ENCODE data around the gene CFAP70. TPM values are rescaled to one million over a fixed set of nuclear protein-coding genes. Genes with fewer than 3 reads are reported as not detected.

The CFAP70 gene
- total RNA-seq, 1 experiment from 2014 or later: 0.73 TPM

DNA sequence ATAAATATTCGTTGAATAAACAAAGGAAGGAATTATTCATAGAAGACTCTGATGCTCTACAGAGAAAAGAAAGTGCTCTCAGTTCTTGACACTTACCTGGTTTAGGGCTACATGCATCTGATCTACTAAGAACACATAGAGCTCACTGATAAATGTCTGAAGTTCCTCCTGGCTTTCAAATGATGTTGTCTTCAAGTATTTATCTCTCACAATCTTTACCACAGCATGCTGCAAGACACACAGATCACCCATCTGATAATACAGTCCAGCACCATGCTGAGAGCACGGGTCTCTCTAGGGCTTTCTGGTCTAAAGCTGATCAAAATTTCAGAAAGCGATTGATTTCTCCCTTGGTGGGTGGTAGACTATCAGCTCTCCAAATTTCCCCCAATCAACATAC is 61.7 kb downstream of the CFAP70 start:
- Histone ChIP-seq H3K4me2 (ENCODE audit: low read length) (no peak overlapping the region), H4K20me1 (ENCODE audit: low read length) (no peaks in the 10 kb centered on the region), H3K9me3 (ENCODE audit: low read length) (no peaks in the 10 kb centered on the region), H2AFZ (ENCODE audit: low read length) (no peak overlapping the region), H3K79me2 (ENCODE audit: low read length) (no peaks in the 10 kb centered on the region), H3K36me3 (ENCODE audit: low read depth, low read length) (no peaks in the 10 kb centered on the region), H3F3A (ENCODE audit: low read length, unreplicated experiment) (no peaks in the 10 kb centered on the region), H3K9me2 (replicated peaks; ENCODE audit: low read length) (no peaks in the 10 kb centered on the region), H3K4me3 (ENCODE audit: low read length) (no peak overlapping the region), H3K9ac (ENCODE audit: low read length) (no peak overlapping the region), H3K27ac (ENCODE audit: low read length) (no peak overlapping the region), H3K27me3 (ENCODE audit: low read length) (peaks cover 31% of the 10 kb centered on the region), H3K4me1 (ENCODE audit: insufficient read depth, low read length) (no peaks in the 10 kb centered on the region)
- BruUV-seq (replicated peaks): no TSS peak
- intact Hi-C loops (cut with micrococcal nuclease): no loop called here
- ChIA-PET CTCF (interaction anchor here (0.5 kb wide), 1 partner anchor 671 kb away, joined by 3 read pairs; the partner anchor contains the start of gene MICU1), POLR2A (ENCODE audit: unreplicated experiment) (interaction anchor here (0.6 kb wide), 1 partner anchor 44 kb away, joined by 4 read pairs; no protein-coding TSS in a partner anchor)
- TF ChIP-seq EZH2phosphoT487 (IDR thresholded peaks at IDR 0.05; ENCODE audit: borderline replicate concordance, low read length) (no peak), EZH2 (IDR thresholded peaks at IDR 0.05; ENCODE audit: low read length, unreplicated experiment) (no peak)
- TF ChIP-seq, protein P1, sequence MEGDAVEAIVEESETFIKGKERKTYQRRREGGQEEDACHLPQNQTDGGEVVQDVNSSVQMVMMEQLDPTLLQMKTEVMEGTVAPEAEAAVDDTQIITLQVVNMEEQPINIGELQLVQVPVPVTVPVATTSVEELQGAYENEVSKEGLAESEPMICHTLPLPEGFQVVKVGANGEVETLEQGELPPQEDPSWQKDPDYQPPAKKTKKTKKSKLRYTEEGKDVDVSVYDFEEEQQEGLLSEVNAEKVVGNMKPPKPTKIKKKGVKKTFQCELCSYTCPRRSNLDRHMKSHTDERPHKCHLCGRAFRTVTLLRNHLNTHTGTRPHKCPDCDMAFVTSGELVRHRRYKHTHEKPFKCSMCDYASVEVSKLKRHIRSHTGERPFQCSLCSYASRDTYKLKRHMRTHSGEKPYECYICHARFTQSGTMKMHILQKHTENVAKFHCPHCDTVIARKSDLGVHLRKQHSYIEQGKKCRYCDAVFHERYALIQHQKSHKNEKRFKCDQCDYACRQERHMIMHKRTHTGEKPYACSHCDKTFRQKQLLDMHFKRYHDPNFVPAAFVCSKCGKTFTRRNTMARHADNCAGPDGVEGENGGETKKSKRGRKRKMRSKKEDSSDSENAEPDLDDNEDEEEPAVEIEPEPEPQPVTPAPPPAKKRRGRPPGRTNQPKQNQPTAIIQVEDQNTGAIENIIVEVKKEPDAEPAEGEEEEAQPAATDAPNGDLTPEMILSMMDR (conservative IDR thresholded peaks at IDR 0.05; ENCODE audit: low read depth, low read length): no peak
- ATAC-seq (no peak; the same call in 1 of the 2 replicates), DNase-seq (no peak)

DNA sequence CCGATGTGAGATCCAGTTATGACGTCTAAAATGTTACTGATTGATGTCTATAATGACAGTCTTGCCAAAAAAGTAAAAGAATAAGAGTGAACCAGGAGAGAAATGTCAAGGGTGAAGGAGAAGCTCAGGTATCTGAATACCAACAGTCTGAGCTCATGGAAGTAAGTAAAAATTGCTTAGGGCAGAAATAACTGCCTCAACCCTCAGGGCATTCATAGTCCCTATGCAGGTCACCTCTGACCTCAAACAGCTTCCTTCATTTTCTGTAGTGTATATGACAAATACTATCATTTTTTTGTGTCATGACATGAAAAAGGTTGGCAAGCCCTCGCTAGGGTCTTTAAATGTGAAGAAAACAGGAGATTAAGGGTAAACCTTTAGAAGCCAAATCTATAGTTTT is 65.2 kb downstream of the CFAP70 start:
- no peaks in the 10 kb centered on the region for H3K9me3 ChIP-seq (ENCODE audit: low read length)
- no TSS peak for BruUV-seq (replicated peaks)
- CTCF ChIA-PET: no interaction called here

DNA sequence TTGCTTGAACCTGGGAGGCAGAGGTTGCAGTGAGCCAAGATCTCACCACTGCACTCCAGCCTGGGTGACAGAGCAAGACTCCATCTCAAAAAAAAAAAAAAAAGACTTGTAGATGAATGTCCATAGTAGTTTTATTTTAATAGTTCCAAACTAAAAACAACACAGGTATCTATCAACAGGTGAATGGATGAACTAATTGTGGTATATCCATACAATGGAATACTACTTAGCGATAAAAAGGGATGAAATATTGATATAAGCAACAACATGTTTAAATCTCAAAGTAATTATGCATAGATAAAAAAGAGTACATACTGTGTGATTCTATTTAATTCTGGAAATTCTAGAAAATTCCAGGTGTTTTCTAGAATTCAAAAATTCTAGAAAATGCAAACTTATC is 68.7 kb downstream of the CFAP70 start:
- H3K4me2 ChIP-seq (ENCODE audit: low read length): no peak overlapping the region
- BruUV-seq (replicated peaks): no TSS peak
- ATAC-seq: no peak
- intact Hi-C loops (cut with micrococcal nuclease): no loop called here
- no peaks in the 10 kb centered on the region for H3F3A ChIP-seq (ENCODE audit: low read length, unreplicated experiment)
- H2AFZ ChIP-seq (ENCODE audit: low read length): no peak overlapping the region
- no peak overlapping the region for H3K4me3 ChIP-seq (ENCODE audit: low read length)
- H3K9me2 ChIP-seq (replicated peaks; ENCODE audit: low read length): no peaks in the 10 kb centered on the region
- H3K27ac ChIP-seq (ENCODE audit: low read length): no peak overlapping the region
- ChIA-PET CTCF (no interaction called here), POLR2A (ENCODE audit: unreplicated experiment) (no interaction called here)
- no peaks in the 10 kb centered on the region for H4K20me1 ChIP-seq (ENCODE audit: low read length)
- no peaks in the 10 kb centered on the region for H3K9me3 ChIP-seq (ENCODE audit: low read length)
- H3K4me1 ChIP-seq (ENCODE audit: insufficient read depth, low read length): no peaks in the 10 kb centered on the region
- no peak overlapping the region for H3K9ac ChIP-seq (ENCODE audit: low read length)
- DNase-seq: no peak
- TF ChIP-seq, protein P1 (conservative IDR thresholded peaks at IDR 0.05; ENCODE audit: low read depth, low read length): no peak
- no peak for TF ChIP-seq EZH2 (IDR thresholded peaks at IDR 0.05; ENCODE audit: low read length, unreplicated experiment)
- TF ChIP-seq EZH2phosphoT487 (IDR thresholded peaks at IDR 0.05; ENCODE audit: borderline replicate concordance, low read length): no peak
- 0 out of 2 replicates have a peak, but pooled peaks cover 12% of the 10 kb centered on the region for H3K27me3 ChIP-seq (ENCODE audit: low read length)
- no peaks in the 10 kb centered on the region for H3K36me3 ChIP-seq (ENCODE audit: low read depth, low read length)
- no peaks in the 10 kb centered on the region for H3K79me2 ChIP-seq (ENCODE audit: low read length)

More for the DNA sequence above, 65.2 kb downstream of the CFAP70 start:
- no peak overlapping the region for H3K4me2 ChIP-seq (ENCODE audit: low read length)
- no peaks in the 10 kb centered on the region for H3F3A ChIP-seq (ENCODE audit: low read length, unreplicated experiment)
- no peaks in the 10 kb centered on the region for H3K79me2 ChIP-seq (ENCODE audit: low read length)
- H3K27me3 ChIP-seq (ENCODE audit: low read length): peaks cover 31% of the 10 kb centered on the region
- H3K4me1 ChIP-seq (ENCODE audit: insufficient read depth, low read length): no peaks in the 10 kb centered on the region
- no peak overlapping the region for H3K9ac ChIP-seq (ENCODE audit: low read length)
- POLR2A ChIA-PET (ENCODE audit: unreplicated experiment): interaction anchor here (0.6 kb wide), 1 partner anchor 15 kb away, joined by 4 read pairs; no protein-coding TSS in a partner anchor
- H2AFZ ChIP-seq (ENCODE audit: low read length): no peak overlapping the region
- no peak overlapping the region for H3K27ac ChIP-seq (ENCODE audit: low read length)
- no peaks in the 10 kb centered on the region for H3K36me3 ChIP-seq (ENCODE audit: low read depth, low read length)
- no peaks in the 10 kb centered on the region for H4K20me1 ChIP-seq (ENCODE audit: low read length)
- ATAC-seq (no peak), DNase-seq (no peak)
- no peaks in the 10 kb centered on the region for H3K9me2 ChIP-seq (replicated peaks; ENCODE audit: low read length)
- no peak overlapping the region for H3K4me3 ChIP-seq (ENCODE audit: low read length)
- TF ChIP-seq EZH2phosphoT487 (IDR thresholded peaks at IDR 0.05; ENCODE audit: borderline replicate concordance, low read length): no peak
- TF ChIP-seq, protein P1 (conservative IDR thresholded peaks at IDR 0.05; ENCODE audit: low read depth, low read length): no peak
- no peak for TF ChIP-seq EZH2 (IDR thresholded peaks at IDR 0.05; ENCODE audit: low read length, unreplicated experiment)
- intact Hi-C loops (cut with micrococcal nuclease): no loop called here
